Midbrain (tissue), 1 donor: Measurements from ENCODE around the gene EPS8.

Experiments used
- DNase-seq: peaks from one replicate; lab custom pipeline; 2025; lab: John Stamatoyannopoulos, UW

EPS8 gene

GRCh38 chr12:15789220-15790171 lies at the start of gene EPS8:
Gene EPS8, minus strand, starts transcription at chr12:15789388. Its CDS starts 106,437 bp downstream, at chr12:15682951.
- peak; percentile 91 for DNase-seq

DNA sequence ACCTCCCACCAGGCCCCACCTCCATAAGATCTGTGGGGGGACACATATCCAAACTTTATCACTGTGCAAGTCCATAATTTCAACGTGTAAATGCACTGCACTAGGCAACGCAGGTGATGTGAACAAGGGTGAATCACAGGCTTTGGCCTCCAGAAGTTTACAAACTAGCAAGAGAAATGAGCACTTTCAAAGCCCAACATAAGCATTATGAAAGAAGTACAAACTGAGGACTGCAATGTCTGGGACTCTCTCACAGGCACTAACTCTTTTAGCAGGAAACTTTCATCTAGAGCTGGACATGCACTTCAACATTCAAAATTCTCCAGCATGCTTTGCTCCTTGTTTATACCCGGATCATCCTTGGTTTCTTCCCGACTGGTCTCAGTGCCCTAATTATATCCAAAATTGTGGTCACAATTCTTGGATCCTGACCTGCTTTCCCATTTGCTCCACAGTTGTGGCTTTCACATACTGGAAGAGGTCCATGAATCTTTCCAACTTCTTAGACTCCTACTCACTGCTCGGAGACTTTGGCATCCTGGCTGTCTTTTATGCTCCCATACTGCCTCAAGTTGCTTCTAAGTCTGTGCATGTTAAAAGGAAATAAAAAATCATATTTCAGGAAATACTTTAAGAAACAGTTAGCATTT lies 48.1 kb upstream of the EPS8 start:
- DNase-seq, result no peak

GRCh38 chr12:15834575-15834974 lies 45.4 kb upstream of the EPS8 start:
- DNase-seq, result no peak

DNA sequence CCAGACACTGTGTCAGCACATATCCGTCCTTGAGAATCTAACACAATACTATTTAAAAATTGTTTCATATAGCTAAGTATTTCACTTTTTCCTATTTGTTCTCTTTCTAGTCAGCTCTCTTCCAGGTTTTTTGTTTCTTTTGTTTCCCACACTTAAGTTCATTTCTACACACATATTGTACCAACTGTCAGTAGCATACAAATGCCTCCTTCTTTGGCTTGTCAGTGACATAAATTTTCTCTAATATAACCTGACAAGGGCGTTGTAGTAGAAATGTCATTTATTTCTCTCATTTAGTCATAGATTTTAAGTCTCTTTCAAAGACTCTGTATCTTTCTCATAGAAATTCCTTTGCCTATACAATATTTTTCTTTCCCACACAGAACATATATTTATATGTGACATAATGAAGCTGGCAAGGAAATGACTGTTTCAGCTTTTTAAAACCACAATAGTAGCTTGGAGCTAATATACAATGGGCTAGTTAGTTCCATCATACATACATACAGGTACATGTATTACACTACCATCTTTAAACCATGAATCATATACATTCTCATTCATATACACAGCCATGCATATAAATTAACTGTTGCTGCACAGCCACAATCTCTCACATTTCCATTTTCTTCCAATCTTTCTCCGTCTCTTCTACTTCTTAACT lies 42.3 kb upstream of the EPS8 start:
- DNase-seq, result no peak

- no peak for DNase-seq
Measured at GRCh38 chr12:15830538-15830937, 41.4 kb upstream of the EPS8 start.

DNA sequence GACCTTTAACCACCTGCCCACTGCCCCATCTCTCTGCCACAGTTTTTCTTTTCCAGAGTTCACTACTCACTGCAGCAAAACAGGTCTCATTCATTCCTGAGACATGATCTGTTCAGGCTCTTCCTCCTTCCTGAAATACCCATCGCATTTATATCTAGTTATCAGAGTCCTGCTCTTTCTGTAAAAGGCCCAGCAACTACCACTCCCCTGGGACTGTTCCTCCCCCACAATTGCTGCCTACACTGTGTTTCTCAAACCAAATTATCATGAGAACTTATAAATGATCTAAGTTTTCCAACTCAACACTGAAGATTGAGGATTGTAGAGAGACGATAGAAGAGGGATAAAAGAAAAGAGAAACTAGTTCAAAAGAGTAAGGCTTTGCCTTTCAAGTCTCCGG lies 40.8 kb upstream of the EPS8 start:
- no peak for DNase-seq

GRCh38 chr12:15829255-15829654 lies 40.1 kb upstream of the EPS8 start:
- DNase-seq, result no peak

DNA sequence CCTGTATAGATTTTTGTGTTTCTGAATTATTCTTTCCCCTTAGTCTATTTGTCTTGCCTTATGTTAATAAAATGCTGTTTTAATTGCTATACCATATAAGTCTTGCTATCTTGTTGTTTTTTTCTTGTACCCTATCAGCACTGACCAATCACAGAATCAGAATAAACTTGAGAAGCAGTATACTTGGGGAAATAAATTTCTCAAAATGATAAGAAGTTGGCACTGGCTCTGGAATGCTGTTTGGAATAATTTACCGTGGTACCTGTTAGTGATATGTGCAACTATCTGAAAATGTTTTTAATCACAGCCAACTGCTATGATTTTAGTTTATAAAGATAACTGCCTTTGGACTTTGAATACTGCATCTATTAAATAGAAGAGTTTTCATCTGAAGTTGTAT lies 37.9 kb upstream of the EPS8 start:
- no peak for DNase-seq

DNA sequence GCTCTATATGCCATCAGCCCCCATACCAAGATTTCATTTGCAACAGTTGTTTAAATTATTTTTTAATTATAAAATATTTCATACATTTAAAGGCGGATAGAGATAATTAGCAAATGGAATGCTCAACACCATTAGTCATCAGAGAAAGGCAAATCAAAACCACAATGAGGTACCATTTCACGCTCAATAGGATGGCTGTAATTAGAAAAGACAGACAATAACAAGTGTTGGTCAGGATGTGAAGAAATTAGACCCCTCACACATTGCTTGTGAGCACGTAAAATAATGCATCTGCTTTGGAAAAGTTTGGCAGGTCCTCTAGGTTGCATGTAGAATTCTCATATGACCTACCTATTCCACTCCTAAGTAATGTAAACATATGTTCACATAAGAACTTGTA lies 35.3 kb upstream of the EPS8 start:
- DNase-seq, result no peak

- DNase-seq, result no peak
Measured at GRCh38 chr12:15823360-15824128, 34.4 kb upstream of the EPS8 start.

DNA sequence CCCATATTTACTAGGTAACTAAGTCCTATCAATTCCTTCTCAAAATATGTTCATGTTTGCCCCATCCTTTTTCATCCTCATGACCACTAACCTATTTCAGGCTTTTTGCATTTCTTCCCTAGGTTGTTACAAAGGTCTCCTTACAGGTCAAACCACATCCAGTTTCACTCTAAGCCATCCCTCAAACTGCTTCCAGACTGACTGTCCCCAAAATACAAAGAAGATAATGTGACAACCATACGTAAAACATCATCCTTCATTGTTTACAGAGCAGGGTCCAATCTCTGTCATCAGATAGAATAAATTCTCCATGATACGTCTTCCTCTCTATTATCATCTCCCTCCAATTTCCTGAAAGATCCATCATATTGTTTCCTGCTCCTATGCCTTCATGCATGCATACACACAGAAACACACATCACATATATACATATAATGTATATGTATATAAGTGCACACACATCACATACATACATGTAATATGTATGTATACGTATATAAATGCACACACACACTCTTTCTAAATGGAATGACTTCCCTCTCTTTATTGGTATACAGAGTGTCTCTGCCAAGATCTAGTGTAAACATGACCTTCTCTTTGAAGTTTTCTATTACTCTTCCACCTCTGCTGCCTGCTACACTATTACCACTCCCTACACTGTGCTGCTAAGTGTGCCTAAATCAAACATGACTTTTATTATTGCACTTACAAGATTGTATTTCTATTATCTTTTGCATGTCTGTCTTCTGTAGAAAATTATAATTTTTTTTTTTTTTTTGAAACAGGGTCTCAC lies 30.7 kb upstream of the EPS8 start:
- no peak for DNase-seq

- DNase-seq, result no peak
Measured at GRCh38 chr12:15818418-15818817, 29.2 kb upstream of the EPS8 start.

GRCh38 chr12:15815730-15816129 lies 26.5 kb upstream of the EPS8 start:
- DNase-seq, result no peak

GRCh38 chr12:15811214-15812127 lies 22.3 kb upstream of the EPS8 start:
- DNase-seq, result no peak

GRCh38 chr12:15808652-15809051 lies 19.5 kb upstream of the EPS8 start:
- no peak for DNase-seq

DNA sequence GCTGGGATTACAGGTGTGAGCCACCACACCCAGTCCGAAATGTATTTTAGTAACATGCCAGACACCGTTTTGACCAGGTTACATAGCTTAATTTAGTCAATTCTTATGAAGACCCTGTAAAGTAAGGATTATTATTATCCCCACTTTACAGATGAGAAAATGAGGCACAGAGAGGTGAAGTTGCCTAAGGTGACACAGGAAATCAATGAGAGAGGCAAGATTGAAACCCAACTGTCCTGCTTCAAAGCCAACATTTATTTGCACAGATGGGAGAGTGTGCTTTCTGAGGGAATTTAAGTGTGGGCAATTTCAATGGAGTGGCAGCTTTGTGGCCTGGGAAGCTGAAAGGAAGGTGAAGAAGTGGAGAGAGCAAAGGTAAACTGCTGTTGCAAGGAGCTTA lies 19.1 kb upstream of the EPS8 start:
- no peak for DNase-seq

- DNase-seq, result no peak
Measured at GRCh38 chr12:15806826-15807225, 17.6 kb upstream of the EPS8 start.

GRCh38 chr12:15801770-15802744 lies 12.9 kb upstream of the EPS8 start:
- no peak for DNase-seq

- DNase-seq, result no peak
Measured at GRCh38 chr12:15800278-15800677, 11.1 kb upstream of the EPS8 start.
